Parathyroid adenoma (tissue), 2 donors: Measurements from ENCODE around the gene ZXDC.

Source experiments
- H2AFZ ChIP-seq: fragments of 300-600 bp; sonication (generic); one replicate; pipeline ENCODE4 v1.7.0; 2017; ENCODE audit warnings: antibody characterized with exemption, mild to moderate bottlenecking
- H3K27ac ChIP-seq: fragments of 300-600 bp; sonication (generic); one replicate; pipeline ENCODE4 v1.7.0; 2017
- H3K27me3 ChIP-seq: fragments of 300-600 bp; sonication (generic); one replicate; pipeline ENCODE4 v1.7.0; 2017; ENCODE audit warnings: low read length; ENCODE audit not compliant: control insufficient read depth, insufficient read depth
- H3K36me3 ChIP-seq: fragments of 300-600 bp; sonication (generic); one replicate; pipeline ENCODE4 v1.7.0; 2017; ENCODE audit warnings: low read length; ENCODE audit not compliant: control insufficient read depth, insufficient read depth
- H3K4me1 ChIP-seq: fragments of 300-600 bp; sonication (generic); one replicate; pipeline ENCODE4 v1.7.0; 2017; ENCODE audit warnings: control low read depth
- H3K4me2 ChIP-seq: fragments of 300-600 bp; sonication (generic); one replicate; pipeline ENCODE4 v1.7.0; 2017; ENCODE audit warnings: low read length
- H3K4me3 ChIP-seq: fragments of 300-600 bp; sonication (generic); one replicate; pipeline ENCODE4 v1.7.0; 2017; ENCODE audit warnings: low read depth, low read length
- H3K79me2 ChIP-seq: fragments of 300-600 bp; sonication (generic); one replicate; pipeline ENCODE4 v1.7.0; 2017; ENCODE audit warnings: control low read depth
- H3K9ac ChIP-seq: fragments of 300-600 bp; sonication (generic); one replicate; pipeline ENCODE4 v1.7.0; 2017; ENCODE audit warnings: mild to moderate bottlenecking
- H3K9me3 ChIP-seq: fragments of 300-600 bp; sonication (generic); one replicate; pipeline ENCODE4 v1.7.0; 2017; ENCODE audit warnings: low read length; ENCODE audit not compliant: control insufficient read depth
- CTCF ChIP-seq: fragments of 300-600 bp; sonication (generic); IDR thresholded peaks from one replicate; pipeline ENCODE4 v1.7.0; 2017; ENCODE audit warnings: antibody characterized with exemption, mild to moderate bottlenecking
- donor health status: primary hyperparathyroidism.

ZXDC gene

GRCh38 chr3:126438746-126439145, 36.9 kb downstream of the ZXDC start:
- Histone ChIP-seq H3K36me3 (no peaks in the 10 kb centered on the region), H3K9me3 (no peaks in the 10 kb centered on the region), H3K27ac (no peak overlapping the region), H3K27me3 (no peaks in the 10 kb centered on the region), H3K4me1 (no peaks in the 10 kb centered on the region), H3K4me3 (no peak overlapping the region), H3K4me2 (no peak overlapping the region), H2AFZ (no peak overlapping the region), H3K79me2 (no peaks in the 10 kb centered on the region), H3K9ac (no peak overlapping the region)
- no peak for TF ChIP-seq CTCF

GRCh38 chr3:126438186-126438585, 37.5 kb downstream of the ZXDC start:
- no peak overlapping the region for H3K27ac ChIP-seq
- no peaks in the 10 kb centered on the region for H3K79me2 ChIP-seq
- H3K9ac ChIP-seq = no peak overlapping the region
- no peak overlapping the region for H3K4me3 ChIP-seq
- H3K9me3 ChIP-seq = no peaks in the 10 kb centered on the region
- H2AFZ ChIP-seq = no peak overlapping the region
- H3K4me1 ChIP-seq = no peaks in the 10 kb centered on the region
- no peak overlapping the region for H3K4me2 ChIP-seq
- H3K36me3 ChIP-seq = no peaks in the 10 kb centered on the region
- TF ChIP-seq CTCF = no peak
- H3K27me3 ChIP-seq = no peaks in the 10 kb centered on the region

GRCh38 chr3:126436826-126437717, 38.6 kb downstream of the ZXDC start:
- no peak overlapping the region for H2AFZ ChIP-seq
- H3K9ac ChIP-seq = no peak overlapping the region
- TF ChIP-seq CTCF = no peak
- H3K79me2 ChIP-seq = no peaks in the 10 kb centered on the region
- no peaks in the 10 kb centered on the region for H3K27me3 ChIP-seq
- H3K4me2 ChIP-seq = no peak overlapping the region
- H3K9me3 ChIP-seq = no peaks in the 10 kb centered on the region
- H3K4me1 ChIP-seq = no peaks in the 10 kb centered on the region
- H3K4me3 ChIP-seq = no peak overlapping the region
- no peak overlapping the region for H3K27ac ChIP-seq
- H3K36me3 ChIP-seq = no peaks in the 10 kb centered on the region

GRCh38 chr3:126435456-126436315, 40.0 kb downstream of the ZXDC start:
- no peaks in the 10 kb centered on the region for H3K36me3 ChIP-seq

More at GRCh38 chr3:126435456-126436315, 40.0 kb downstream of the ZXDC start:
- no peak for TF ChIP-seq CTCF
- no peak overlapping the region for H2AFZ ChIP-seq
- no peaks in the 10 kb centered on the region for H3K27me3 ChIP-seq
- H3K4me3 ChIP-seq = no peak overlapping the region
- H3K9ac ChIP-seq = no peak overlapping the region
- H3K27ac ChIP-seq = no peak overlapping the region
- no peaks in the 10 kb centered on the region for H3K4me1 ChIP-seq
- H3K4me2 ChIP-seq = no peak overlapping the region
- no peaks in the 10 kb centered on the region for H3K79me2 ChIP-seq
- H3K9me3 ChIP-seq = no peaks in the 10 kb centered on the region
